HepG2 (cell line): ENCODE data around the gene ANKRD11. TPM values are rescaled to one million over a fixed set of nuclear protein-coding genes. Genes with fewer than 3 reads are reported as not detected.
A peak's percentile ranks its signal among the peaks of the same experiment; 100 is the strongest.

Source experiments
- CBX2 ChIP-seq, 2 experiments: fragments of 200-600 bp in 1 of 2; sonication (generic); formaldehyde crosslinking in 1 of 2; IDR thresholded peaks; 2 replicates each; pipeline versions ENCODE4 v1.7.0 to v1.8.1; 2018 to 2022; ENCODE audit warnings: low read depth in 2 of 2, low read length in 1 of 2, mild to moderate bottlenecking in 1 of 2, missing genetic modification reagents in 1 of 2
- EHMT2 ChIP-seq: fragments of 200-600 bp; sonication (generic); IDR thresholded peaks from 2 replicates; pipeline ENCODE4 v1.7.0; 2017; ENCODE audit warnings: antibody characterized with exemption, low read depth, low read length, borderline replicate concordance
- FOXA3 ChIP-seq: IDR thresholded peaks from 2 replicates; pipeline ENCODE4 v1.6.1; 2016; ENCODE audit warnings: missing genetic modification reagents, missing compliant biosample characterization
- KAT8 ChIP-seq: IDR thresholded peaks from 2 replicates; pipeline ENCODE4 v1.6.1; 2016; ENCODE audit warnings: missing genetic modification reagents, missing compliant biosample characterization
- PCBP1 ChIP-seq: fragments of 200-400 bp; formaldehyde crosslinking; IDR thresholded peaks from 2 replicates; pipeline ENCODE4 v1.6.1; 2017; ENCODE audit warnings: mild to moderate bottlenecking, low read depth, low read length, borderline replicate concordance
- RBAK ChIP-seq: sonication (generic); formaldehyde crosslinking; IDR thresholded peaks from 2 replicates; pipeline ENCODE4 v1.5.1; 2020; ENCODE audit warnings: mild to moderate bottlenecking, missing genetic modification reagents
- ZBTB1 ChIP-seq: sonication (generic); formaldehyde crosslinking; IDR thresholded peaks from 2 replicates; pipeline ENCODE4 v1.4.0; 2020; ENCODE audit warnings: missing genetic modification reagents, borderline replicate concordance
- ZBTB21 ChIP-seq: sonication (generic); formaldehyde crosslinking; IDR thresholded peaks from 2 replicates; pipeline ENCODE4 v1.4.0; 2020; ENCODE audit warnings: missing genetic modification reagents
- ZC3H13 ChIP-seq: sonication (generic); formaldehyde crosslinking; IDR thresholded peaks from 2 replicates; pipeline ENCODE4 v1.8.1; 2023; ENCODE audit warnings: mild to moderate bottlenecking, missing genetic modification reagents, moderate library complexity
- ZNF747 ChIP-seq: sonication (generic); formaldehyde crosslinking; IDR thresholded peaks from 2 replicates; pipeline ENCODE4 v1.8.1; 2023; ENCODE audit warnings: missing genetic modification reagents, mild to moderate bottlenecking, borderline replicate concordance
- ZNF75D ChIP-seq: sonication (generic); formaldehyde crosslinking; IDR thresholded peaks from 2 replicates; pipeline ENCODE4 v1.8.1; 2023; ENCODE audit warnings: missing genetic modification reagents, mild to moderate bottlenecking, borderline replicate concordance
- ZNF792 ChIP-seq: IDR thresholded peaks from 2 replicates; pipeline ENCODE4 v1.6.1; 2016
- polyA plus RNA-seq, 8 experiments: library from polyadenylated mRNA; depleted of rRNA in 3 of 8; stranded (reverse) in 7 of 8; unstranded in 1 of 8; fragments of >200 nt; fragmentation: Illumina TruSeq in 4 of 8; extraction: Trizol in 4 of 8; gene quantifications; 2 replicates each; pipeline versions ENCODE4 v1.2.1 to v1.2.3, GENCODE V29; 2011 to 2016; ENCODE audit warnings: low read depth in 4 of 8, missing spikeins in 1 of 8, mixed read lengths in 1 of 8; ENCODE audit not compliant: insufficient read depth in 1 of 8
- total RNA-seq, 5 experiments: library from RNA; depleted of rRNA; stranded (reverse); fragments of >200 nt; fragmentation: Illumina TruSeq; extraction: Trizol; gene quantifications; 2 replicates each; pipeline ENCODE4 v1.2.3, GENCODE V29; 2016; ENCODE audit warnings: low read depth in 1 of 5
- TF ChIP-seq, protein P1 (sequence below): sonication (generic); formaldehyde crosslinking; IDR thresholded peaks from 2 replicates; pipeline ENCODE4 v1.5.0; 2020; ENCODE audit warnings: missing genetic modification reagents
- TF ChIP-seq, protein P2 (sequence below): sonication (generic); formaldehyde crosslinking; conservative IDR thresholded peaks from 2 replicates; pipeline ENCODE4 v1.4.0; 2020; ENCODE audit warnings: missing genetic modification reagents
- TF ChIP-seq, protein P3 (sequence below), 2 experiments: fragments of 450-650 bp in 1 of 2; sonication (generic) in 1 of 2; formaldehyde crosslinking in 1 of 2; IDR thresholded peaks; 2 replicates each; pipeline versions ENCODE4 v1.6.1 to v1.8.0; 2016 to 2022; ENCODE audit warnings: antibody characterized with exemption in 1 of 2, mild to moderate bottlenecking in 1 of 2, missing genetic modification reagents in 1 of 2

ANKRD11 gene
- total and polyA plus RNA-seq, 2 of the 13 experiments (the other 11 are each of a cell fraction or from before 2014, with no cell fraction given), result 21.4 to 38.4 TPM

DNA sequence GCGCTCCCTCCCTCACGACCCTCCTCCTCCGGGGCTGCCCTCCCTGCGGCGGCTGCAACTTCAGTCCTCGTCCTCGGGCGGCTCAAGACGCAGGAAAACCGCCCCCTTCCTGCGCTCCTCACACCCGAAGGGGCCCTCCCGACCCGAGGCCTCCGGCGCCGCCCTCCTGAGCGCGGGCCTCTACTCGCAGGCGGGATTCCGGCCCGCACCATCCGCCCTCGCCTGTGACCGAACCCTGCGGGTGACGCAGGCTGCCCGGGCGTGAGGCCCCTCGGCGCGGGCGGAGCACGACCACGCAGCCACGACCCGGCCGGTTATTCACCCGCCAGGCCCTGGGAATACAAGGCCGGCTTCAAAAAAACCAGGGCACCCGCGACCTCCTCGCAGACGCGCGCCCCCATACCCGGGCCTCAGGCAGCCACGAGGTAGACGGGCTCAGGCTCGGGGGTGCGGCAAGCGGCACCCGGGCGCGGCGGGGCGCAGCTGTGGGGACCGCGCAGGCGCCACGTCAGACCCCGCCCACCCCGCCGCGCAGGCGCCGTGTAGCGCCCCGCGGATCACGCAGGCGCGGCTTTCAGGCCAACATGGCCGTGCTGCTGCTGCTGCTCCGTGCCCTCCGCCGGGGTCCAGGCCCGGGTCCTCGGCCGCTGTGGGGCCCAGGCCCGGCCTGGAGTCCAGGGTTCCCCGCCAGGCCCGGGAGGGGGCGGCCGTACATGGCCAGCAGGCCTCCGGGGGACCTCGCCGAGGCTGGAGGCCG lies 17.7 kb upstream of the ANKRD11 start, which contains the start of gene SPG7 (continued):
- TF ChIP-seq, protein P1, sequence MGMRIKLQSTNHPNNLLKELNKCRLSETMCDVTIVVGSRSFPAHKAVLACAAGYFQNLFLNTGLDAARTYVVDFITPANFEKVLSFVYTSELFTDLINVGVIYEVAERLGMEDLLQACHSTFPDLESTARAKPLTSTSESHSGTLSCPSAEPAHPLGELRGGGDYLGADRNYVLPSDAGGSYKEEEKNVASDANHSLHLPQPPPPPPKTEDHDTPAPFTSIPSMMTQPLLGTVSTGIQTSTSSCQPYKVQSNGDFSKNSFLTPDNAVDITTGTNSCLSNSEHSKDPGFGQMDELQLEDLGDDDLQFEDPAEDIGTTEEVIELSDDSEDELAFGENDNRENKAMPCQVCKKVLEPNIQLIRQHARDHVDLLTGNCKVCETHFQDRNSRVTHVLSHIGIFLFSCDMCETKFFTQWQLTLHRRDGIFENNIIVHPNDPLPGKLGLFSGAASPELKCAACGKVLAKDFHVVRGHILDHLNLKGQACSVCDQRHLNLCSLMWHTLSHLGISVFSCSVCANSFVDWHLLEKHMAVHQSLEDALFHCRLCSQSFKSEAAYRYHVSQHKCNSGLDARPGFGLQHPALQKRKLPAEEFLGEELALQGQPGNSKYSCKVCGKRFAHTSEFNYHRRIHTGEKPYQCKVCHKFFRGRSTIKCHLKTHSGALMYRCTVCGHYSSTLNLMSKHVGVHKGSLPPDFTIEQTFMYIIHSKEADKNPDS (CRISPR knock-in tag), result no peak
- TF ChIP-seq, protein P2, sequence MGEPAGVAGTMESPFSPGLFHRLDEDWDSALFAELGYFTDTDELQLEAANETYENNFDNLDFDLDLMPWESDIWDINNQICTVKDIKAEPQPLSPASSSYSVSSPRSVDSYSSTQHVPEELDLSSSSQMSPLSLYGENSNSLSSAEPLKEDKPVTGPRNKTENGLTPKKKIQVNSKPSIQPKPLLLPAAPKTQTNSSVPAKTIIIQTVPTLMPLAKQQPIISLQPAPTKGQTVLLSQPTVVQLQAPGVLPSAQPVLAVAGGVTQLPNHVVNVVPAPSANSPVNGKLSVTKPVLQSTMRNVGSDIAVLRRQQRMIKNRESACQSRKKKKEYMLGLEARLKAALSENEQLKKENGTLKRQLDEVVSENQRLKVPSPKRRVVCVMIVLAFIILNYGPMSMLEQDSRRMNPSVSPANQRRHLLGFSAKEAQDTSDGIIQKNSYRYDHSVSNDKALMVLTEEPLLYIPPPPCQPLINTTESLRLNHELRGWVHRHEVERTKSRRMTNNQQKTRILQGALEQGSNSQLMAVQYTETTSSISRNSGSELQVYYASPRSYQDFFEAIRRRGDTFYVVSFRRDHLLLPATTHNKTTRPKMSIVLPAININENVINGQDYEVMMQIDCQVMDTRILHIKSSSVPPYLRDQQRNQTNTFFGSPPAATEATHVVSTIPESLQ (CRISPR knock-in tag), result no peak
- TF ChIP-seq, protein P3, sequence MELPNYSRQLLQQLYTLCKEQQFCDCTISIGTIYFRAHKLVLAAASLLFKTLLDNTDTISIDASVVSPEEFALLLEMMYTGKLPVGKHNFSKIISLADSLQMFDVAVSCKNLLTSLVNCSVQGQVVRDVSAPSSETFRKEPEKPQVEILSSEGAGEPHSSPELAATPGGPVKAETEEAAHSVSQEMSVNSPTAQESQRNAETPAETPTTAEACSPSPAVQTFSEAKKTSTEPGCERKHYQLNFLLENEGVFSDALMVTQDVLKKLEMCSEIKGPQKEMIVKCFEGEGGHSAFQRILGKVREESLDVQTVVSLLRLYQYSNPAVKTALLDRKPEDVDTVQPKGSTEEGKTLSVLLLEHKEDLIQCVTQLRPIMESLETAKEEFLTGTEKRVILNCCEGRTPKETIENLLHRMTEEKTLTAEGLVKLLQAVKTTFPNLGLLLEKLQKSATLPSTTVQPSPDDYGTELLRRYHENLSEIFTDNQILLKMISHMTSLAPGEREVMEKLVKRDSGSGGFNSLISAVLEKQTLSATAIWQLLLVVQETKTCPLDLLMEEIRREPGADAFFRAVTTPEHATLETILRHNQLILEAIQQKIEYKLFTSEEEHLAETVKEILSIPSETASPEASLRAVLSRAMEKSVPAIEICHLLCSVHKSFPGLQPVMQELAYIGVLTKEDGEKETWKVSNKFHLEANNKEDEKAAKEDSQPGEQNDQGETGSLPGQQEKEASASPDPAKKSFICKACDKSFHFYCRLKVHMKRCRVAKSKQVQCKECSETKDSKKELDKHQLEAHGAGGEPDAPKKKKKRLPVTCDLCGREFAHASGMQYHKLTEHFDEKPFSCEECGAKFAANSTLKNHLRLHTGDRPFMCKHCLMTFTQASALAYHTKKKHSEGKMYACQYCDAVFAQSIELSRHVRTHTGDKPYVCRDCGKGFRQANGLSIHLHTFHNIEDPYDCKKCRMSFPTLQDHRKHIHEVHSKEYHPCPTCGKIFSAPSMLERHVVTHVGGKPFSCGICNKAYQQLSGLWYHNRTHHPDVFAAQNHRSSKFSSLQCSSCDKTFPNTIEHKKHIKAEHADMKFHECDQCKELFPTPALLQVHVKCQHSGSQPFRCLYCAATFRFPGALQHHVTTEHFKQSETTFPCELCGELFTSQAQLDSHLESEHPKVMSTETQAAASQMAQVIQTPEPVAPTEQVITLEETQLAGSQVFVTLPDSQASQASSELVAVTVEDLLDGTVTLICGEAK (IDR thresholded peaks at IDR 0.05), result no peak
- TF ChIP-seq, protein P3 (CRISPR knock-in tag; IDR thresholded peaks at IDR 0.05), result peak; percentile 93
- peak; percentile 85 for TF ChIP-seq ZNF792
- TF ChIP-seq RBAK (CRISPR knock-in tag), result no peak
- TF ChIP-seq PCBP1, result 0 out of 2 replicates have a peak, but pooled peaks have one; percentile 40
- TF ChIP-seq ZBTB21, result no peak
- TF ChIP-seq ZC3H13 (CRISPR knock-in tag), result peak; percentile 83; the same call in 1 of the 2 replicates
- peak; percentile 33; the same call in 1 of the 2 replicates for TF ChIP-seq FOXA3
- TF ChIP-seq KAT8, result peak; percentile 86; the same call in 1 of the 2 replicates
- TF ChIP-seq CBX2 (IDR thresholded peaks at IDR 0.05; ENCODE audit: low read depth, low read length), result no peak
- no peak for TF ChIP-seq CBX2 (CRISPR knock-in tag; IDR thresholded peaks at IDR 0.05; ENCODE audit: low read depth)
- TF ChIP-seq ZNF747, result peak; percentile 50
- TF ChIP-seq ZNF75D (CRISPR knock-in tag), result no peak
- peak; percentile 43; the same call in 1 of the 2 replicates for TF ChIP-seq ZBTB1 (CRISPR knock-in tag)
- TF ChIP-seq EHMT2, result no peak
